HL-60/S4 (cell line): Measurements from ENCODE around the gene CCDC85B.

ENCODE experiments used
- in situ Hi-C: fragments of 300-500 bp; cut with MboI; formaldehyde crosslinking; loops from 2 replicates; pipeline ENCODE4 v1.14.3; 2022; ENCODE audit warnings: low sequenced_read_pairs

Gene CCDC85B

GRCh38 chr11:65868076-65868667, 22.3 kb upstream of the CCDC85B start:
- in situ Hi-C loops: no loop called here

- in situ Hi-C loops: no loop called here
These were observed 21.6 kb upstream of the CCDC85B start for GRCh38 chr11:65868907-65869306.

GRCh38 chr11:65869643-65870306, 20.7 kb upstream of the CCDC85B start:
- in situ Hi-C loops: no loop called here

- in situ Hi-C loops: no loop called here
These were observed 20.2 kb upstream of the CCDC85B start for GRCh38 chr11:65870307-65870658.

GRCh38 chr11:65870706-65871681, 19.5 kb upstream of the CCDC85B start:
- in situ Hi-C loops: no loop called here

GRCh38 chr11:65871811-65872548, 18.5 kb upstream of the CCDC85B start:
- in situ Hi-C loops: no loop called here

GRCh38 chr11:65872586-65873317, 17.7 kb upstream of the CCDC85B start, which contains the start of gene EFEMP2:
EFEMP2 (minus strand) TSS chr11:65872800; CDS start chr11:65872354, 446 bp downstream.
- in situ Hi-C loops: no loop called here

GRCh38 chr11:65873318-65874156, 16.9 kb upstream of the CCDC85B start:
- in situ Hi-C loops: no loop called here

GRCh38 chr11:65879617-65880016, 10.9 kb upstream of the CCDC85B start, which contains the start of gene CTSW:
CTSW (plus strand) TSS chr11:65879837; CDS start chr11:65879855, 18 bp downstream.
- in situ Hi-C loops: no loop called here

- in situ Hi-C loops: no loop called here
These were observed 10.4 kb upstream of the CCDC85B start for GRCh38 chr11:65880027-65880426.

GRCh38 chr11:65880844-65881421, 9.5 kb upstream of the CCDC85B start:
- in situ Hi-C loops: no loop called here

- in situ Hi-C loops: no loop called here
These were observed 8.1 kb upstream of the CCDC85B start for GRCh38 chr11:65882120-65883057.

- in situ Hi-C loops: no loop called here
These were observed 7.3 kb upstream of the CCDC85B start for GRCh38 chr11:65883058-65883761.

- in situ Hi-C loops: no loop called here
These were observed 6.4 kb upstream of the CCDC85B start for GRCh38 chr11:65883786-65884715.

- in situ Hi-C loops: no loop called here
These were observed 5.8 kb upstream of the CCDC85B start for GRCh38 chr11:65884716-65885092.

- in situ Hi-C loops: no loop called here
These were observed 5.2 kb upstream of the CCDC85B start for GRCh38 chr11:65885231-65885630.
